Coronary artery (tissue), 2 donors: ENCODE data around the gene SLC22A25.
A peak's percentile ranks its signal among the peaks of the same experiment; 100 is the strongest.

Experiments used
- DNase-seq: peaks from one replicate; pipeline ENCODE4 v3.0.0-alpha.2; 2017; ENCODE audit warnings: low spot score
- H3K27ac ChIP-seq, 2 donors: fragments of 200-600 bp; sonication (generic); one replicate each; pipeline ENCODE4 v1.5.1; 2016 to 2019
- H3K4me3 ChIP-seq: fragments of 200-600 bp; sonication (generic); 2 replicates; pipeline ENCODE4 v1.5.1; 2016; ENCODE audit warnings: mild to moderate bottlenecking, moderate library complexity
- CTCF ChIP-seq: fragments of 200-600 bp; sonication (generic); IDR thresholded peaks from one replicate; pipeline ENCODE4 v1.5.1; 2019; ENCODE audit warnings: antibody characterized with exemption

Gene SLC22A25

GRCh38 chr11:63243533-63243932, at the start of gene SLC22A25:
Gene SLC22A25 (minus strand): TSS chr11:63243599. CDS start chr11:63229652, 13,947 bp downstream.
- Histone ChIP-seq H3K4me3 (no peak within 1 kb of the TSS), H3K27ac (no peak within 1 kb of the TSS)
- no peak for TF ChIP-seq CTCF
- no peak for DNase-seq

- TF ChIP-seq CTCF = no peak
- Histone ChIP-seq H3K27ac (no peak overlapping the region), H3K4me3 (no peak overlapping the region)
- DNase-seq = no peak
Measured at GRCh38 chr11:63290285-63290684, 46.9 kb upstream of the SLC22A25 start.

GRCh38 chr11:63289658-63290057, 46.3 kb upstream of the SLC22A25 start:
- H3K4me3 ChIP-seq = no peak overlapping the region

GRCh38 chr11:63282579-63282978, 39.2 kb upstream of the SLC22A25 start:
- H3K4me3 ChIP-seq = no peak overlapping the region
- no peak overlapping the region for H3K27ac ChIP-seq
- DNase-seq = no peak
- no peak for TF ChIP-seq CTCF

More at GRCh38 chr11:63289658-63290057, 46.3 kb upstream of the SLC22A25 start:
- DNase-seq = no peak
- TF ChIP-seq CTCF = no peak
- H3K27ac ChIP-seq = no peak overlapping the region

- Histone ChIP-seq H3K4me3 (no peak overlapping the region), H3K27ac (peak overlapping the region; percentile 23 to 41)
- no peak for DNase-seq
- TF ChIP-seq CTCF = no peak
Measured at GRCh38 chr11:63280920-63281319, 37.5 kb upstream of the SLC22A25 start.

- Histone ChIP-seq H3K27ac (no peak overlapping the region), H3K4me3 (no peak overlapping the region)
- no peak for DNase-seq
- TF ChIP-seq CTCF = no peak
Measured at GRCh38 chr11:63277345-63277943, 34.0 kb upstream of the SLC22A25 start.

- DNase-seq = no peak
- no peak for TF ChIP-seq CTCF
- H3K27ac ChIP-seq = no peak overlapping the region
- H3K4me3 ChIP-seq = no peak overlapping the region
Measured at GRCh38 chr11:63274776-63275175, 31.4 kb upstream of the SLC22A25 start.
